ENCODE data around the gene RABGEF1. TPM values are rescaled to one million over a fixed set of nuclear protein-coding genes. Genes with fewer than 3 reads are reported as not detected.
"Not testable (repeated sequence)": the region's sequence is repeated elsewhere in the genome, so short reads cannot be mapped to it uniquely, and the experiment has no call there.

Gene RABGEF1
- total and polyA plus RNA-seq, 2 of the 8 experiments (the other 6 are each of a cell fraction or from before 2014, with no cell fraction given), result 10.2 to 18.0 TPM

DNA sequence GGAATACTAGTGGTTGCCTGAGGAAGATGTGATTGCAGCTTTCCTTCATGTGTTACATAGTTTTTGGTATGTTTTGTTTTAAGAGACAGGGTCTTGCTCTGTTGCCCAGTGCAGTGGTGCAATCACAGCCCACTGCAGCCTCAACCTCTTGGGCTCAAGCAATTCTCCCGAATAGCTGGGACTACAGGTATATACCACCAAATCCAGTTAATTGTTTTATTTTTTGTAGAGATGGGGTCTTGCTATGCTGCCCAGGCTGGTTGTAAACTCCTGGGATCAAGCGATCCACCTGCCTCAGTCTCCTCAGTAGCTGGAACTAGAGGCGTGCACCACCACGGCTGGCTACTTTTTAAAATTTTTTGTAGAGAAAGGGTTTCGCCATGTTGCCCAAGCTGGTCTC is 101.4 kb downstream of the RABGEF1 start (continued):
- no peak for TF ChIP-seq CBX5 (IDR thresholded peaks at IDR 0.05; ENCODE audit: low read depth, low read length)
- TF ChIP-seq NANOG (IDR thresholded peaks at IDR 0.05; ENCODE audit: insufficient read depth, low read depth, low read length, poor library complexity, severe bottlenecking), result no peak
- no peak for TF ChIP-seq RFX5 (IDR thresholded peaks at IDR 0.05; ENCODE audit: borderline replicate concordance, low read depth, low read length)
- TF ChIP-seq TEAD4 (IDR thresholded peaks at IDR 0.05; ENCODE audit: low read depth, low read length), result no peak

DNA sequence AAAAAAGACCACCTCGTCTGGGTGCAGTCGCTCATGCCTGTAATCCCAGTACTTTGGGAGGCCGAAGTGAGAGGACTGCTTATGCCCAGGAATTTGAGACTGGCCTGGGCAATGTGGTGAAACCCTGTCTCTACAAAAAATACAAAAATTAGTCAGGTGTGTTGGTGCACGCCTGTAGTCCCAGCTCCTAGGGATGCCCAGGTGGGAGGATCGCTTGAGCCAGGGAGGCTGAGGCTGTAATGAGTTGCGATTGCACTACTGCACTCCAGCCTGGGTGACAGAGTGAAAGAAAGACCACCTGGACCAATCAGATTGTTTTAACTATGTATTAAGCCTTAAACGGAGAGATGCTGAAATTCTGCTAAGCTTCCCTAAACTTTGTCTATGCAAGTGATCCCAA is 103.0 kb downstream of the RABGEF1 start:
- not testable (repeated sequence) for H4K5ac ChIP-seq (ENCODE audit: insufficient read length, low read depth, low read length); H2BK20ac ChIP-seq (ENCODE audit: low read length); H3K14ac ChIP-seq (ENCODE audit: insufficient read length); H3K36me3 ChIP-seq (ENCODE audit: control insufficient read depth in 2 of 4, insufficient read depth in 4 of 4, low read length in 3 of 4); DNase-seq (ENCODE audit: low read depth in 1 of 2, low spot score in 2 of 2); H3K27ac ChIP-seq (ENCODE audit: low read depth, low read length); H3K79me2 ChIP-seq (ENCODE audit: control insufficient read depth in 1 of 2, insufficient read depth in 2 of 2, low read length in 2 of 2); H2BK15ac ChIP-seq (ENCODE audit: low read length); H4K91ac ChIP-seq (replicated peaks; ENCODE audit: insufficient read length, low read length); H2BK12ac ChIP-seq (ENCODE audit: low read depth, low read length); H3K79me1 ChIP-seq (ENCODE audit: low read depth, low read length); H2AK5ac ChIP-seq (ENCODE audit: low read depth, low read length); H2AFZ ChIP-seq (ENCODE audit: low read length); H3K23ac ChIP-seq (ENCODE audit: insufficient read length); H2BK120ac ChIP-seq (replicated peaks; ENCODE audit: low read depth, low read length); H2BK5ac ChIP-seq (ENCODE audit: low read depth, low read length); H3K9me3 ChIP-seq (ENCODE audit: insufficient read depth in 2 of 2, low read depth in 1 of 2, low read length in 1 of 2); H3K56ac ChIP-seq (replicated peaks; ENCODE audit: insufficient read length, low read depth, low read length); H3K4ac ChIP-seq (replicated peaks; ENCODE audit: insufficient read length, low read depth, low read length); H3K27me3 ChIP-seq (replicated peaks in 1 of 4; ENCODE audit: control insufficient read depth in 3 of 4, extremely low read depth in 1 of 4, insufficient read depth in 3 of 4, low read length in 3 of 4); H4K8ac ChIP-seq (ENCODE audit: extremely low read depth, insufficient read depth, low read length); H3K18ac ChIP-seq (ENCODE audit: extremely low read depth, low read length); H4K20me1 ChIP-seq (replicated peaks in 1 of 2; ENCODE audit: control insufficient read depth in 1 of 2, insufficient read depth in 2 of 2, low read length in 2 of 2); FAIRE-seq; H3K23me2 ChIP-seq (ENCODE audit: low read depth, low read length)
- peaks cover 2 to 24% (median 11%) of the 10 kb centered on the region in 4 experiments; a peak in 6 of 7 replicates for H3K4me1 ChIP-seq (replicated peaks in 1 of 4; ENCODE audit: control insufficient read depth in 3 of 4, insufficient read depth in 4 of 4, low read length in 3 of 4)
- ChIA-PET POLR2A (ENCODE audit: partially characterized antibody) (interaction anchor here (1.2 to 2.9 kb wide), 6 partner anchors 12 to 78 kb away, joined by 3 to 16 read pairs (median 6); partner anchors contain the start of gene TMEM248), CTCF (ENCODE audit: partially characterized antibody) (interaction anchor here (3.3 to 4.4 kb wide), 2 partner anchors 51 to 61 kb away, joined by 22 to 23 read pairs; no protein-coding TSS in a partner anchor)
- 76% methylated on average over 7 of the region's 7 CpGs; no CpG with 5 or more reads in 1 of the 2 experiments for WGBS, 2 experiments (ENCODE audit: extremely low coverage in 1 of 2, insufficient coverage in 1 of 2, insufficient read length in 1 of 2, insufficient replicate concordance in 2 of 2, low coverage in 1 of 2, low lambda C conversion rate in 2 of 2, missing lambda C conversion rate in 1 of 2)
- peak overlapping the region in 1 of 4 experiments; percentile 38; a peak in 1 of 7 replicates for H3K9ac ChIP-seq (replicated peaks in 1 of 4; ENCODE audit: extremely low read depth in 1 of 4, low read depth in 3 of 4, low read length in 3 of 4)
- peak overlapping the region; percentile 81; a peak in 3 of 4 replicates for H3K4me2 ChIP-seq (ENCODE audit: insufficient read depth in 1 of 2, low read depth in 2 of 2, low read length in 2 of 2)
- peak overlapping the region; percentile 73 to 94 (median 83); a peak in 5 of 8 replicates for H3K4me3 ChIP-seq (ENCODE audit: extremely low read depth in 1 of 4, insufficient read depth in 2 of 4, low read depth in 3 of 4, low read length in 4 of 4)
